ENCODE results near the gene MOV10.

- no peak for TF ChIP-seq POLR2A (IDR thresholded peaks at IDR 0.05; ENCODE audit: control extremely low read depth in 1 of 2, low read depth in 2 of 2, low read length in 2 of 2)
- TF ChIP-seq SP2 (IDR thresholded peaks at IDR 0.05; ENCODE audit: low read length) = no peak
- no peak for TF ChIP-seq CTCF (IDR thresholded peaks at IDR 0.05; ENCODE audit: control extremely low read depth in 1 of 3, insufficient read depth in 1 of 3, low read depth in 1 of 3, low read length in 3 of 3)
- no peak for TF ChIP-seq E2F6 (IDR thresholded peaks at IDR 0.05)
- TF ChIP-seq POLR2AphosphoS5 (IDR thresholded peaks at IDR 0.05; ENCODE audit: low read depth, low read length) = no peak
- no peak for TF ChIP-seq YY1 (IDR thresholded peaks at IDR 0.05; ENCODE audit: low read depth, low read length)
Measured at GRCh38 chr1:112719706-112720105, 45.2 kb downstream of the MOV10 start.
